Mucosa of rectum (tissue), 2 donors: ENCODE measurements around the gene KRT72.
"Not testable (repeated sequence)": the region's sequence is repeated elsewhere in the genome, so short reads cannot be mapped to it uniquely, and the experiment has no call there.

Experiments used
- H3K27ac ChIP-seq, 2 donors: one replicate each; pipeline ENCODE4 v1.7.0; 2013; ENCODE audit warnings: inconsistent platforms in 2 of 2, low read depth in 2 of 2, low read length in 2 of 2
- H3K27me3 ChIP-seq, 2 donors: one replicate each; pipeline ENCODE4 v1.7.0; 2013; ENCODE audit warnings: low read length in 2 of 2; ENCODE audit not compliant: control insufficient read depth in 2 of 2, insufficient read depth in 2 of 2
- H3K36me3 ChIP-seq, 2 donors: one replicate each; pipeline ENCODE4 v1.7.0; 2013; ENCODE audit warnings: low read length in 2 of 2; ENCODE audit not compliant: control insufficient read depth in 2 of 2, insufficient read depth in 2 of 2
- H3K4me1 ChIP-seq, 2 donors: one replicate each; pipeline ENCODE4 v1.7.0; 2013; ENCODE audit warnings: low read length in 2 of 2, mild to moderate bottlenecking in 1 of 2; ENCODE audit not compliant: control insufficient read depth in 2 of 2, insufficient read depth in 2 of 2
- H3K4me3 ChIP-seq, 2 donors: one replicate each; pipeline ENCODE4 v1.7.0; 2013; ENCODE audit warnings: low read length in 2 of 2
- H3K9ac ChIP-seq, 2 donors: one replicate each; pipeline ENCODE4 v1.7.0; 2013; ENCODE audit warnings: low read length in 2 of 2, low read depth in 1 of 2, mild to moderate bottlenecking in 1 of 2
- H3K9me3 ChIP-seq, 2 donors: one replicate each; pipeline ENCODE4 v1.7.0; 2013; ENCODE audit warnings: low read length in 2 of 2; ENCODE audit not compliant: control insufficient read depth in 2 of 2
- donor health status: healthy.
- donor health status: Normal muscosa, but diverticular disease.

Gene KRT72

DNA sequence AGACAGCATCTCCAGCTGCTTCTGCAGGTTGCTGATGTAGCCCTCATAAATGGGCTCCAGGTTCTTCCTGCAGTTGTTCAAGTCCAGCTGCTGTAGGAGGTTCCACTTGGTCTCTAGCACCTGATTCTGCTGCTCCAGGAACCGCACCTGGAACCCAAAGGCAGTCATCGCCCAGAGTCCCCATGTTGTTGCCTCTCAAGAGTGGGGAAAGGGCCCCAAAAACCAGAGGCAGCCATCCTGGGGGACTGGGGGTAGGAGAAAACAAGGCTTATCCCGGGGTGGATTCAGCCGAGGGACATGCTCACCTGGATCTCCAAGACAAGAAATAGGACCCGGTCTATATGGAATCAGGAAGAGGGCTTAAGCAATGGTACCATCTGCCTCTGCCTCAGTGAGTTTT is 2.3 kb downstream of the KRT72 start:
- Histone ChIP-seq H3K4me3 (no peak overlapping the region), H3K9me3 (no peaks in the 10 kb centered on the region), H3K9ac (no peak overlapping the region), H3K27me3 (peaks cover 17 to 18% of the 10 kb centered on the region in 2 donors), H3K36me3 (no peaks in the 10 kb centered on the region), H3K27ac (no peak overlapping the region), H3K4me1 (no peaks in the 10 kb centered on the region)

DNA sequence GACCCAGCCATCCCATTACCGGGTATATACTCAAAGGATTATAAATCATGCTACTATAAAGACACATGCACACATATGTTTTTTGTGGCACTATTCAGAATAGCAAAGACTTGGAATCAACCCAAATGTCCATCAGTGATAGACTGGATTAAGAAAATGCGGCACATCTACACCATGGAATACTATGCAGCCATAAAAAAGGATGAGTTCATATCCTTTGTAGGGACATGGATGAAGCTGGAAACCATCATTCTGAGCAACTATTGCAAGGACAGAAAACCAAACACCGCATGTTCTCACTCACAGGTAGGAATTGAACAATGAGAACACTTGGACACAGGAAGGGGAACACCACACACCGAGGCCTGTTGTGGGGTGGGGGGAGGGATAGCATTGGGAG is 7.0 kb downstream of the KRT72 start:
- not testable (repeated sequence) for H3K27ac ChIP-seq, H3K4me3 ChIP-seq, H3K36me3 ChIP-seq, H3K9ac ChIP-seq, H3K4me1 ChIP-seq, H3K9me3 ChIP-seq, H3K27me3 ChIP-seq

DNA sequence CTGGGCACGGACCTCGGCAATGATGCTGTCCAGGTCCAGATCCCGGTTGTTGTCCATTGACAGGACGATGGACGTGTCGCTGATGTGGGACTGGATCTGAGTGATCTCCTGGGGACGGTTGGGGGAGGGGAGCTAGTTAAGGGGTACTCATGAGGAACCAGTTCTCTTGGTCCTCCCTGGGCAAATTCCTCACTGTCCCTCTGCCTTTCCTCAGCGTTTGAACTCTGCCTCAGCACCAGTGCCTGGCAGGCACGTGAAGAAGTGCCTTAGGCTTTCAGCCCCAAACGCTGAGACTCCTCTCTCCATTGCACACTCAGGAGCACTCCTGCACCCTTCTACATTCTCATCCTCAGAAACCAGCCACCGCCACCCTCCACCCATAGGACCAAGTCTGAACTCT is 9.7 kb downstream of the KRT72 start:
- no peaks in the 10 kb centered on the region for H3K9me3 ChIP-seq
- no peaks in the 10 kb centered on the region for H3K36me3 ChIP-seq
- peaks cover 0 to 2% of the 10 kb centered on the region in 2 donors for H3K27me3 ChIP-seq
- no peak overlapping the region for H3K9ac ChIP-seq
- no peak overlapping the region for H3K4me3 ChIP-seq
- no peaks in the 10 kb centered on the region for H3K4me1 ChIP-seq
- H3K27ac ChIP-seq = no peak overlapping the region

DNA sequence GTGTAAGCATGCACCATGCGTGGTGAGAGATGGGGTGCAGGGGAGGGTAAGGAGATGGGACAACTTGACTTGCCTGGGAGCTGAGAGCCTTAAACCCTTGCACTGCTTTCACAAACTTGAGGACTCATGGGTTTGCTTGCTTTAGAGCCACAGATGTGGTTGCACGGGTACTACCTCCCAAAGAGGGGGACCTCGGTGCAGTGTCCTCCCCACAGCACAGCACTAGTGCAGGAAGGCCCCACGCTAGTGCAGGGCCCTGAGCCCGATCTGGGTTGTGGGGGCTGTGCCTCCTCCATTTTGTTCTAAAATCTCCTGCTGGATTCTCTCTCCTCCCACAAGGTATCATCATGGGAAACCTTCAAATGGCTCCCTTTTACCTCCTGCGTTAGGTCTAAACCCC is 11.2 kb downstream of the KRT72 start:
- no peak overlapping the region for H3K9ac ChIP-seq
- H3K27ac ChIP-seq = no peak overlapping the region
- H3K4me1 ChIP-seq = no peaks in the 10 kb centered on the region
- H3K9me3 ChIP-seq = no peaks in the 10 kb centered on the region
- no peak overlapping the region for H3K4me3 ChIP-seq
- peaks cover 0 to 2% of the 10 kb centered on the region in 2 donors for H3K27me3 ChIP-seq
- H3K36me3 ChIP-seq = no peaks in the 10 kb centered on the region

DNA sequence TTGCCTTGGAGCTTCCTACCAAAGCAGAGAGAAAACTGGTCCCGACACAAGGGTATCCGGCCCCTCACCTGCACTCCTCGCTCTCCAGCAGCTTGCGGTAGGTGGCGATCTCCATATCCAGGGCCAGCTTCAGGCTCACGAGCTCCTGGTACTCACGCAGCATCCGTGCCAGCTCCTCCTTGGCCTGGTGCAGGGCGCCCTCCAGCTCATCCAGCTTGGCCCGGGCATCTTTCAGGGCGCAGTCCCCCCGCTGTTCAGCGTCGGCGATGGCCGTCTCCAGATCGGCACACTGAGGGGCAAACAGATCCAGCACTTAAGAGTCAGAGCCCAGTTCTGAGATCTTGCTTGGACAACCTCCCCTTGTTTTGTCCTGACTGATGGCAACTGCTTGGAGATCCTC is 13.7 kb downstream of the KRT72 start:
- Histone ChIP-seq H3K9ac (no peak overlapping the region), H3K36me3 (no peaks in the 10 kb centered on the region), H3K9me3 (no peaks in the 10 kb centered on the region), H3K4me3 (no peak overlapping the region), H3K27ac (no peak overlapping the region), H3K4me1 (no peaks in the 10 kb centered on the region), H3K27me3 (peaks cover 0 to 2% of the 10 kb centered on the region in 2 donors)

DNA sequence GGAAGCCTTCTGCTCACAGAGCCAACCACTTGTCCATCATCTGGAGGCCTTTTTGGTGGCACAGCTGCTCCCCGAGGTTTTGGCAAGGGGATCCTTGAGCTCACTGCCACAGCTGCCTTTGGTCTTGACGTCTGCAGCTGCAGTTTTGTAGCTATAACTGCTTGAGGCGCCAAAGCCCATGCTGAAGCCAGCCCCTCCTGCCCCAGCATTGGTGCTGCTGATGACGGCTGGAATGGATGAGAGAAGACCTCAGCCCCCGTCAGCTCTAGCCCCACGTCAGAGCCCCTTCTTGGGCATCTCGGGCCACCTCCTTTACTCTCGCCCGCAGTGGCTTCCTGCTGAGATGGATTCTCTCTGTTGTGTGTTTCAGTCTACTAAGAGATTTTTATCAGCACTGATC is 15.3 kb downstream of the KRT72 start:
- Histone ChIP-seq H3K36me3 (no peaks in the 10 kb centered on the region), H3K4me1 (no peaks in the 10 kb centered on the region), H3K27ac (no peak overlapping the region), H3K9me3 (no peaks in the 10 kb centered on the region), H3K9ac (no peak overlapping the region), H3K27me3 (no peaks in the 10 kb centered on the region), H3K4me3 (no peak overlapping the region)

DNA sequence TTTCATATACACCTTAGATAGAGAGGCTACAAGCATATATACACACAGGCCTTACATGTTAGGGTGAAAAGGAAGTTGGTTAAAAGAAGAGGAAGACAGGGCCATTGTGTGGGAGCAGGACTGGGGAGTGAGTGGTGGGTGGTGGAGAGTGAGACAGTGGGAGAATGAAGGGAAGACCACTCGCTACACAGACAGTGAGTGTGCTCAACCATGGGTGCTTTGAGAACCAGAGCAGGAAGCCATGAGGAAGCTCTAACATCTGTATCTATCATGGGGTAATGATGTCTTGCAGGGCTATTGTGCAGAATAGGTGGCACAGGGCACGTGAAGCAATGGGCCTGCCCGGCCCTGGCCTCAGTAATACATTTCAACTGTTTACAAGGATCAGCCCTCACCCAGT is 16.2 kb downstream of the KRT72 start:
- H3K27me3 ChIP-seq = no peaks in the 10 kb centered on the region
- no peaks in the 10 kb centered on the region for H3K9me3 ChIP-seq
- no peaks in the 10 kb centered on the region for H3K36me3 ChIP-seq
- H3K27ac ChIP-seq = no peak overlapping the region
- H3K4me1 ChIP-seq = no peaks in the 10 kb centered on the region
- H3K4me3 ChIP-seq = no peak overlapping the region
- no peak overlapping the region for H3K9ac ChIP-seq

DNA sequence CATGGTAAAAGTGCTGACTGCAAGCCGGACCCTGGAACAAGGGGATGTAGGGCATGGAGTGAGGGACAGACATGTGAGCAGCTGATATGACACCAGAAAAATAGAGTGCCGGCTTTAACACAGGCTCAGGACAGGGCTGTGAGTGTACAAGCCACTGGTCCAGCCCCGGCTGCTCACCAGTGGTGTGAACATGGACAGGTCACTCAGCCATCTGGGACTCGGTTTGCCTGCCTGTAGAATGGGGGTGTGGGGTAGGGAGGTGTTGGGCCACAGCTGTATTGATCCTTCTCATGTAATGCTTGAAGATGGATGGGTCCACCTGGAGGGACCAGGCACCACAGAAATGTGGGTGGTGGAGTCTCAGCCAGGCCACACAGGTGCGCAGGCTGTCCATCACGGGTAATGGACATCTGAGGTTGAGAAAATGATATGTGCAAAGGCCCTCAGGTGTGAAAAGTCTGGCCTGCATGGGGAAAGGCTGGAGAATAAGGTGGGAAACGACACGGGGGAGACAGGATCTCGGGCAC is 17.0 kb downstream of the KRT72 start:
- Histone ChIP-seq H3K4me3 (no peak overlapping the region), H3K9ac (no peak overlapping the region), H3K36me3 (no peaks in the 10 kb centered on the region), H3K27me3 (no peaks in the 10 kb centered on the region), H3K4me1 (no peaks in the 10 kb centered on the region), H3K27ac (no peak overlapping the region), H3K9me3 (no peaks in the 10 kb centered on the region)

DNA sequence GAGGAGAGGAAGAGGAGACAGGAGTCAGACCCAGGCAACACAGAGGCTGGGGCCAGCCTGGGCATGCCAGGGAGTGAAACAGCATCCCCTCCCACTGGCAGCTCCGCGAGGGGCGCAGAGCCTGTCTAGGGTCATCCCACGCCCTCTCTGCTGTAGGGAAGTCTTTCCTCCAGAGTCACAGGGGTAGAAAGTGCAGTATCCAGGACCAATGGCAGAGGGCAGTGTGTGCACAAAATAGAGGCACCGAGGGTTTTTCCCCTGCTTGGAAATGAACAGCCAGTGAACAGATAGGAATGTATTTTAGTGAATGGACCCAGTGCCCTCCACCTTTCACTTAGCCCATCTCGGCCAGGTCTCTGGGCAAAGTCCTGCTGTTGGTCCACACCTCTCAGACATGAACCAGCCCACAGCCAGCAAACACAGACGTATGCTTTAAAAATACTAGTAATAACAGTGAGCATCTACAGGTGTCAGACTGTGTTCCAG is 18.2 kb downstream of the KRT72 start:
- no peaks in the 10 kb centered on the region for H3K27me3 ChIP-seq
- H3K36me3 ChIP-seq = no peaks in the 10 kb centered on the region
- H3K9me3 ChIP-seq = no peaks in the 10 kb centered on the region
- no peak overlapping the region for H3K9ac ChIP-seq
- H3K4me1 ChIP-seq = no peaks in the 10 kb centered on the region
- H3K4me3 ChIP-seq = no peak overlapping the region
- no peak overlapping the region for H3K27ac ChIP-seq

DNA sequence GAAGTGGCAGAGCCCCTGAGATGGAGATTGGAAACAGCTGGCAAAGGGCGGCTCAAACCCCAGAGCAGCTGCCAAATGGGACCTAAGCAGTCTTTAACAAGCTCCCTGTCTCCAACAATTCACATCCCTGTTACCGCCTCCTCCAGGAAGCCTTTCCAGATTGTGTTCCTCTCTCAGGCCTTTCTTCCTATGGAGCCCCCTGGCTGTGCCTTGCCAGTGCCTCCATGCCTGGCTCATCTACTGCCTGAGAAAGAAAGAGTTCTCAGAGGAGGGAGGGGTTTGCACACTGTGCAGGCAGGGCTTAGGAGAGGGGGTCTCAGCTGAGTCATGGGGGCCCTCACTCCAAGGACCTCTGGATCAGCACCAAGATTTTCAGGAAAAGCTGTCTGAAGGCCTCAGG is 18.8 kb downstream of the KRT72 start:
- no peaks in the 10 kb centered on the region for H3K36me3 ChIP-seq
- H3K9ac ChIP-seq = no peak overlapping the region

DNA sequence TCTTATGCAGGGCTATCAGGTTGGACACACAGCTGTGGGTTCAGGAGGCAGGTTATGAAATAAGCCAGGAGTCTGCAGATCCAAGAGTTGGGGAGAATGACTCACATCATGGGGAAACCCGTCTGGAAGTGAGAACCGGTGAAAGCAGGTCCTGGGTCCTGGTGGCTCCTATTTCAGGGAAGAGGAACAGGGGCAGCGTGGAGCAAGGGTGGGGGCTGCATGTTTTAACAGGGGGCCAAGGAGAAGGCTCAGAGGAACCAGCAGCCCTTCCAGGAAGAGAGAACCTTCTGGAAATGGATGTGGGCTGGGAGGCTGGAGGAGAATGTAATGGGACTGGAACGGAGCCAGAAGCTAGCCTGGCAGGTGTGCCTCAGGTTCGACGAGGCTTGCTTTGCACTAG is 19.8 kb downstream of the KRT72 start:
- Histone ChIP-seq H3K4me3 (no peak overlapping the region), H3K27me3 (no peaks in the 10 kb centered on the region), H3K4me1 (no peaks in the 10 kb centered on the region), H3K27ac (no peak overlapping the region), H3K9ac (no peak overlapping the region), H3K36me3 (no peaks in the 10 kb centered on the region), H3K9me3 (no peaks in the 10 kb centered on the region)

More for the DNA sequence above, 18.8 kb downstream of the KRT72 start:
- Histone ChIP-seq H3K4me1 (no peaks in the 10 kb centered on the region), H3K27me3 (no peaks in the 10 kb centered on the region), H3K9me3 (no peaks in the 10 kb centered on the region), H3K4me3 (no peak overlapping the region), H3K27ac (no peak overlapping the region)
